ENCODE measurements around the gene MICAL3. TPM values are rescaled to one million over a fixed set of nuclear protein-coding genes. Genes with fewer than 3 reads are reported as not detected.

Gene MICAL3
- total RNA-seq, 2 donors from 2014 or later, result 33.6 to 34.0 TPM

DNA sequence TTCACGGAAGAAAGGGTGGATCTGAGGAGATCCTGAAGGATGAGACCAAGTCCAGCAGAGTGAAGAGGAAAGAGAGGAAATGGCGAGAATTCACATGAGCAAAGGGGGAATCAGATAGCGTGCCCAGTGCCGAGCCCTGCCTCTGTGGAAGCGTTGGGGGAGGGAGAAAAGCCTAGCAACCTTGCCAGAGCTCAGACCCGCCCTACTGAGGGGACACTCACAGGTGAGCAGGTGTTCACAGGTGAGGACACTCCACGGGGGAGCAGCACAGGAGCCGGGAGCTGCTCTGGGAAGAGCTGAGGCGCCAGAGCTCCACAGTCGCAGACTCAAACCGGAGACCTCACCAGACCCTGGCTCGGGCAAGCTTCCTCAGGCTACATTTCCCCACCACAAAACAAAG, 56.2 kb downstream of the MICAL3 start:
- intact Hi-C loops (cut with DNase I), result no loop called here
- Histone ChIP-seq H3K4me1 (peaks cover 26% of the 10 kb centered on the region), H3K4me3 (no peak overlapping the region), H3K36me3 (replicated peaks in 1 of 2; ENCODE audit: insufficient read depth in 1 of 2, low read depth in 2 of 2) (no peaks in the 10 kb centered on the region), H3K27me3 (no peaks in the 10 kb centered on the region), H3K9me3 (no peaks in the 10 kb centered on the region), H3K27ac (peak overlapping the region in 1 of 4 donors; percentile 39)
- WGBS, 2 donors, result 73 to 75% methylated on average over 12 of the region's 12 CpGs
- no peak for ATAC-seq
- no peak for TF ChIP-seq POLR2A (IDR thresholded peaks at IDR 0.05)
- TF ChIP-seq, protein P1, sequence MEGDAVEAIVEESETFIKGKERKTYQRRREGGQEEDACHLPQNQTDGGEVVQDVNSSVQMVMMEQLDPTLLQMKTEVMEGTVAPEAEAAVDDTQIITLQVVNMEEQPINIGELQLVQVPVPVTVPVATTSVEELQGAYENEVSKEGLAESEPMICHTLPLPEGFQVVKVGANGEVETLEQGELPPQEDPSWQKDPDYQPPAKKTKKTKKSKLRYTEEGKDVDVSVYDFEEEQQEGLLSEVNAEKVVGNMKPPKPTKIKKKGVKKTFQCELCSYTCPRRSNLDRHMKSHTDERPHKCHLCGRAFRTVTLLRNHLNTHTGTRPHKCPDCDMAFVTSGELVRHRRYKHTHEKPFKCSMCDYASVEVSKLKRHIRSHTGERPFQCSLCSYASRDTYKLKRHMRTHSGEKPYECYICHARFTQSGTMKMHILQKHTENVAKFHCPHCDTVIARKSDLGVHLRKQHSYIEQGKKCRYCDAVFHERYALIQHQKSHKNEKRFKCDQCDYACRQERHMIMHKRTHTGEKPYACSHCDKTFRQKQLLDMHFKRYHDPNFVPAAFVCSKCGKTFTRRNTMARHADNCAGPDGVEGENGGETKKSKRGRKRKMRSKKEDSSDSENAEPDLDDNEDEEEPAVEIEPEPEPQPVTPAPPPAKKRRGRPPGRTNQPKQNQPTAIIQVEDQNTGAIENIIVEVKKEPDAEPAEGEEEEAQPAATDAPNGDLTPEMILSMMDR (IDR thresholded peaks at IDR 0.05), result no peak
- peak in 2 of 4 donors; percentile 28 to 32 for DNase-seq

DNA sequence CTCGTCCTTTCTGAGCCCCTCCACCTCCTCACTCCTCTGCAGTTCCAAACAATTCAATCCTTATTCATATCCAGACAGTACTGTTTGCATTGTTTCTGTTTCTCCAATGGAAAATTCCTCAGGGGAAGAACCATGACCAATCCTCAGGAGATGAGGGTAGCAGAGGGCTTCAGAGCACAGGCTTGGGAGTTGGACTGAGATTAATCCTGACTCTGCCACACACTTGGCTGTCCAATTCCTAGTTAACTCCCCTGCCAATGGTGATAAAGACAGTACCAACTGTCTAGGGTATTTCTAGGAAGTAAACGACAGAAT, 58.0 kb downstream of the MICAL3 start:
- DNase-seq (no peak), ATAC-seq (no peak)
- TF ChIP-seq POLR2A (IDR thresholded peaks at IDR 0.05), result no peak
- TF ChIP-seq, protein P1 (IDR thresholded peaks at IDR 0.05), result no peak
- intact Hi-C loops (cut with DNase I), result no loop called here
- no peak overlapping the region for H3K4me3 ChIP-seq
- no peaks in the 10 kb centered on the region for H3K9me3 ChIP-seq
- whole genome bisulfite sequencing, 2 donors, result 80 to 88% methylated on average over 2 of the region's 2 CpGs
- H3K27ac ChIP-seq, result no peak overlapping the region
- H3K4me1 ChIP-seq, result peaks cover 8% of the 10 kb centered on the region
- H3K36me3 ChIP-seq (replicated peaks in 1 of 2; ENCODE audit: insufficient read depth in 1 of 2, low read depth in 2 of 2), result no peaks in the 10 kb centered on the region
- no peaks in the 10 kb centered on the region for H3K27me3 ChIP-seq

DNA sequence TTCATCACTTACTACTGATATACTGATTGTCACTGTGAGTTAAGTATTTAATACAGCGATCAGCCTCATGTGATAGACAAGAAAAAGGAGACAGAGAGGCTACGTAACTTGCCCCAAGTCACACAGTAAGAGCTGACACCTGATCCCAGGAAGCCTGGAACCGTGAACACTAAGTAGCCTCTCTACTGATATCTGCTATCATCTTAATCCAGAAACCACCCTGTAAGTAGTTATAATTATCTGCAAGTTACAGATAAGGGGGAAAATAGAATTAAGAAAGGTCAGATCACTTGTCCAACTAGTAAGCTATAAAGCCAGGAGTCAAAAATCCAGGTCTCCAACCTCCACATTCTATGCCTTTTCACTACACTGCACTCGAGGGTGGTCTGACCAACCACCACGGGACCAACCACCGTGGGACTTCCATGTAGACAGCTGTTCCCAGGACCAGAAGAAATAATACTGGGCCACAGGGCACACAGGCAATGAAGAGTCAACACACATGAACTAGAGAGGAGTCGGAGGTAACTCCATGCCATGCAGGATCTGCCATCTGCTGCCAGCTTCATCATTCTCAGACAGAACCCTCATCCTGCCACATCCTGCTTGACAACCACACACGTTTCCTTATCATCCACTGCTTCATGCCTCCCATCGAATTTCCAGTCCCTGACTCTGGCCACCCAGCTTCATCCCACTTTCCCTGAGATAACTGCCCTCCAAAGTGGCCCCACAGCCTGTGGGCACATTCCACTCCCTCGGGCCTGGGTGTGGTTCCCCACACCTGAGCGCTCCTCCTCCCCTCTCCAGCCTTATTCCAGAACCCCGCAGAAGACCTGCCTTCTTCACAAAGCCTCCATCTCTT, 58.6 kb downstream of the MICAL3 start:
- 70 to 81% methylated on average over 12 of the region's 12 CpGs for WGBS, 2 donors
- Histone ChIP-seq H3K36me3 (replicated peaks in 1 of 2; ENCODE audit: insufficient read depth in 1 of 2, low read depth in 2 of 2) (no peaks in the 10 kb centered on the region), H3K4me3 (no peak overlapping the region), H3K9me3 (no peaks in the 10 kb centered on the region), H3K27ac (no peak overlapping the region), H3K4me1 (peaks cover 4% of the 10 kb centered on the region), H3K27me3 (no peaks in the 10 kb centered on the region)
- DNase-seq (no peak), ATAC-seq (no peak)
- intact Hi-C loops (cut with DNase I), result no loop called here
- TF ChIP-seq, protein P1 (IDR thresholded peaks at IDR 0.05), result no peak
- TF ChIP-seq POLR2A (IDR thresholded peaks at IDR 0.05), result no peak

GRCh38 chr22:17964643-17965042, 59.7 kb downstream of the MICAL3 start:
- peaks cover 4% of the 10 kb centered on the region for H3K4me1 ChIP-seq
- H3K27ac ChIP-seq, result no peak overlapping the region
- ATAC-seq (no peak), DNase-seq (no peak)
- 71 to 86% methylated on average over 10 of the region's 10 CpGs for WGBS, 2 donors
- H3K9me3 ChIP-seq, result no peaks in the 10 kb centered on the region
- intact Hi-C loops (cut with DNase I), result no loop called here
- no peaks in the 10 kb centered on the region for H3K27me3 ChIP-seq
- no peak for TF ChIP-seq POLR2A (IDR thresholded peaks at IDR 0.05)
- TF ChIP-seq, protein P1 (IDR thresholded peaks at IDR 0.05), result no peak
- no peak overlapping the region for H3K4me3 ChIP-seq
- no peaks in the 10 kb centered on the region for H3K36me3 ChIP-seq (replicated peaks in 1 of 2; ENCODE audit: insufficient read depth in 1 of 2, low read depth in 2 of 2)

GRCh38 chr22:17964156-17964555, 60.2 kb downstream of the MICAL3 start:
- DNase-seq, result no peak
- peaks cover 4% of the 10 kb centered on the region for H3K4me1 ChIP-seq
- TF ChIP-seq, protein P1 (IDR thresholded peaks at IDR 0.05), result no peak
- no peak for TF ChIP-seq POLR2A (IDR thresholded peaks at IDR 0.05)
- no peak overlapping the region for H3K27ac ChIP-seq
- no peaks in the 10 kb centered on the region for H3K9me3 ChIP-seq
- H3K27me3 ChIP-seq, result no peaks in the 10 kb centered on the region
- H3K36me3 ChIP-seq (replicated peaks in 1 of 2; ENCODE audit: insufficient read depth in 1 of 2, low read depth in 2 of 2), result no peaks in the 10 kb centered on the region
- intact Hi-C loops (cut with DNase I), result no loop called here
- WGBS, 2 donors, result 76 to 92% methylated on average over 6 of the region's 6 CpGs
- no peak overlapping the region for H3K4me3 ChIP-seq
- no peak for ATAC-seq
